A673 (cell line): ENCODE data around the gene PDE4B.

ENCODE experiments used
- CTCF ChIP-seq: fragments of 300-800, 200-600 bp; sonication (generic); conservative IDR thresholded peaks from 2 replicates; pipeline ENCODE4 v1.5.1; 2017; ENCODE audit warnings: low read depth, mild to moderate bottlenecking, antibody characterized with exemption, low read length, moderate library complexity, mixed read lengths
- EZH2 ChIP-seq: fragments of 200-600 bp; sonication (generic); IDR thresholded peaks from 2 replicates; pipeline ENCODE4 v1.6.1; 2017; ENCODE audit warnings: borderline replicate concordance, low read depth, mild to moderate bottlenecking, mixed read lengths, antibody characterized with exemption, low read length; ENCODE audit not compliant: poor library complexity, severe bottlenecking

GRCh38 chr1:66088787-66089186 is 296.1 kb downstream of the PDE4B start:
- TF ChIP-seq CTCF (no peak), EZH2 (no peak)
